ENCODE data around the gene TNS3.

- TF ChIP-seq CTCF (IDR thresholded peaks at IDR 0.05) (no peak), REST (IDR thresholded peaks at IDR 0.05; ENCODE audit: insufficient read depth in 1 of 2, low read depth in 2 of 2, low read length in 1 of 2) (no peak), TCF7L2 (IDR thresholded peaks at IDR 0.05; ENCODE audit: low read depth, low read length) (no peak), POLR2AphosphoS5 (IDR thresholded peaks at IDR 0.05; ENCODE audit: low read depth, low read length) (no peak), SIN3A (IDR thresholded peaks at IDR 0.05; ENCODE audit: borderline replicate concordance, insufficient read depth, low read depth, low read length) (no peak)
Observed at GRCh38 chr7:47350425-47350824, 231.5 kb downstream of the TNS3 start.
